Upper lobe of right lung (tissue), 1 donor: ENCODE results near the gene KCNMA1. TPM values are rescaled to one million over a fixed set of nuclear protein-coding genes. Genes with fewer than 3 reads are reported as not detected.

Experiments
- ATAC-seq: fragments of 200-7000 bp; cut with Tn5 transposase; one replicate; pipeline ENCODE4 v1.9.1; 2020; ENCODE audit warnings: mild to moderate bottlenecking, moderate library complexity
- DNase-seq: peaks from one replicate; pipeline ENCODE4 v3.0.0-alpha.2; 2020
- H3K27ac ChIP-seq: fragments of 200-600 bp; one replicate; pipeline ENCODE4 v1.8.0; 2022
- H3K27me3 ChIP-seq: fragments of 200-600 bp; one replicate; pipeline ENCODE4 v1.8.0; 2022; ENCODE audit warnings: mild to moderate bottlenecking
- H3K36me3 ChIP-seq: fragments of 200-600 bp; one replicate; pipeline ENCODE4 v1.8.0; 2022
- H3K4me1 ChIP-seq: fragments of 200-600 bp; one replicate; pipeline ENCODE4 v1.8.0; 2022
- H3K4me3 ChIP-seq: fragments of 200-600 bp; one replicate; pipeline ENCODE4 v1.8.0; 2022; ENCODE audit warnings: mild to moderate bottlenecking
- H3K9me3 ChIP-seq: fragments of 200-600 bp; one replicate; pipeline ENCODE4 v1.8.0; 2022
- CTCF ChIP-seq: fragments of 200-600 bp; IDR thresholded peaks from one replicate; pipeline ENCODE4 v1.8.0; 2022; ENCODE audit warnings: antibody characterized with exemption
- intact Hi-C: fragments of 100-400 bp; cut with DNase I; formaldehyde crosslinking; loops from one replicate; pipeline ENCODE4 v1.11.0; 2022
- total RNA-seq: library from RNA; stranded (reverse); fragmentation: NEBNext Ultra II Directional; extraction: Animal tissue kit (Norgen Biotek cat#: 25700); gene quantifications from one replicate; pipeline ENCODE4 v1.2.1, GENCODE V29; 2021
- donor health status: DM: no; HTN: yes; CAD: no; lungs with severe emphysema.

Gene KCNMA1
- total RNA-seq, 1 donor from 2014 or later: 26.3 TPM

- Histone ChIP-seq H3K27me3 (no peaks in the 10 kb centered on the region), H3K9me3 (no peaks in the 10 kb centered on the region), H3K4me3 (no peak overlapping the region), H3K36me3 (no peaks in the 10 kb centered on the region), H3K27ac (no peak overlapping the region), H3K4me1 (no peaks in the 10 kb centered on the region)
- no peak for ATAC-seq
- TF ChIP-seq CTCF: no peak
- no peak for DNase-seq
- intact Hi-C loops: no loop called here
These were observed 517.6 kb downstream of the KCNMA1 start for GRCh38 chr10:77120012-77120411.

- no peak for TF ChIP-seq CTCF
- no peak for ATAC-seq
- intact Hi-C loops: loop anchor here (10.0 kb wide), 1 partner anchor 114 kb away; no protein-coding TSS in a partner anchor
- no peak overlapping the region for H3K4me3 ChIP-seq
- no peak overlapping the region for H3K27ac ChIP-seq
- no peak for DNase-seq
- no peaks in the 10 kb centered on the region for H3K9me3 ChIP-seq
- H3K27me3 ChIP-seq: no peaks in the 10 kb centered on the region
- H3K4me1 ChIP-seq: no peaks in the 10 kb centered on the region
- H3K36me3 ChIP-seq: no peaks in the 10 kb centered on the region
These were observed 518.9 kb downstream of the KCNMA1 start for GRCh38 chr10:77118603-77119282.

- no peaks in the 10 kb centered on the region for H3K4me1 ChIP-seq
- ATAC-seq: no peak
- no peak for DNase-seq
- no peaks in the 10 kb centered on the region for H3K36me3 ChIP-seq
- H3K27me3 ChIP-seq: no peaks in the 10 kb centered on the region
- no peaks in the 10 kb centered on the region for H3K9me3 ChIP-seq
- intact Hi-C loops: loop anchor here (10.0 kb wide), 1 partner anchor 113 kb away; no protein-coding TSS in a partner anchor
- no peak for TF ChIP-seq CTCF
- H3K4me3 ChIP-seq: no peak overlapping the region
- no peak overlapping the region for H3K27ac ChIP-seq
These were observed 520.1 kb downstream of the KCNMA1 start for GRCh38 chr10:77117501-77117900.

GRCh38 chr10:77116904-77117303 lies 520.7 kb downstream of the KCNMA1 start:
- Histone ChIP-seq H3K4me1 (no peaks in the 10 kb centered on the region), H3K27ac (no peak overlapping the region), H3K9me3 (no peaks in the 10 kb centered on the region), H3K4me3 (no peak overlapping the region), H3K36me3 (no peaks in the 10 kb centered on the region), H3K27me3 (no peaks in the 10 kb centered on the region)
- DNase-seq (no peak), ATAC-seq (no peak)
- intact Hi-C loops: loop anchor here (10.0 kb wide), 1 partner anchor 112 kb away; no protein-coding TSS in a partner anchor
- TF ChIP-seq CTCF: no peak

- intact Hi-C loops: loop anchor here (10.0 kb wide), 1 partner anchor 110 kb away; no protein-coding TSS in a partner anchor
- Histone ChIP-seq H3K4me1 (no peaks in the 10 kb centered on the region), H3K27ac (no peak overlapping the region), H3K36me3 (no peaks in the 10 kb centered on the region), H3K4me3 (no peak overlapping the region), H3K27me3 (no peaks in the 10 kb centered on the region), H3K9me3 (no peaks in the 10 kb centered on the region)
- TF ChIP-seq CTCF: no peak
- no peak for DNase-seq
- ATAC-seq: no peak
These were observed 523.3 kb downstream of the KCNMA1 start for GRCh38 chr10:77114181-77114821.
